ENCODE measurements around the gene RHBDL1.

DNA sequence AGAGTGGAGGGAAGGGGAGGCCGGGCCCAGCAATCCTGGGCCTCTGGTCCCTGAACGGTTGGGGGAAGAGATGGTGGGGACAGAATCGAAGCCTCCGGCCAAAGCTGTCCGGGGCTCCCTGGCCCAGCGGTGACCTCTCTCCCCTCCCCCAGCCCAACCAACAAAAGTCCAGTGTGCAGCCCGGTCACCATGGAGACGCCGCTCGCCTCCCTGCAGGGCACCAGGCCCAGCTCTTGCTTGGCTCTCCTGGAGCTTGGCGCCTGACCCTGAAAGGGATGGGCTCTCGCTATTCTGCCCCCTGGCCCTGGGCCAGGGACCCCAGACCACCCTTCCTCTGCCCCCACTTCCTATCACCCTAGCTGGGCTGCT, 40.7 kb downstream of the RHBDL1 start:
- TF ChIP-seq, protein P1, sequence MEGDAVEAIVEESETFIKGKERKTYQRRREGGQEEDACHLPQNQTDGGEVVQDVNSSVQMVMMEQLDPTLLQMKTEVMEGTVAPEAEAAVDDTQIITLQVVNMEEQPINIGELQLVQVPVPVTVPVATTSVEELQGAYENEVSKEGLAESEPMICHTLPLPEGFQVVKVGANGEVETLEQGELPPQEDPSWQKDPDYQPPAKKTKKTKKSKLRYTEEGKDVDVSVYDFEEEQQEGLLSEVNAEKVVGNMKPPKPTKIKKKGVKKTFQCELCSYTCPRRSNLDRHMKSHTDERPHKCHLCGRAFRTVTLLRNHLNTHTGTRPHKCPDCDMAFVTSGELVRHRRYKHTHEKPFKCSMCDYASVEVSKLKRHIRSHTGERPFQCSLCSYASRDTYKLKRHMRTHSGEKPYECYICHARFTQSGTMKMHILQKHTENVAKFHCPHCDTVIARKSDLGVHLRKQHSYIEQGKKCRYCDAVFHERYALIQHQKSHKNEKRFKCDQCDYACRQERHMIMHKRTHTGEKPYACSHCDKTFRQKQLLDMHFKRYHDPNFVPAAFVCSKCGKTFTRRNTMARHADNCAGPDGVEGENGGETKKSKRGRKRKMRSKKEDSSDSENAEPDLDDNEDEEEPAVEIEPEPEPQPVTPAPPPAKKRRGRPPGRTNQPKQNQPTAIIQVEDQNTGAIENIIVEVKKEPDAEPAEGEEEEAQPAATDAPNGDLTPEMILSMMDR (conservative IDR thresholded peaks at IDR 0.05; ENCODE audit: low read depth, low read length) = no peak
- TF ChIP-seq EZH2 (IDR thresholded peaks at IDR 0.05; ENCODE audit: borderline replicate concordance, low read depth, low read length, poor library complexity, severe bottlenecking) = no peak
